Omental fat pad (tissue), 4 donors: Measurements from ENCODE around the gene CLEC5A. TPM values are rescaled to one million over a fixed set of nuclear protein-coding genes. Genes with fewer than 3 reads are reported as not detected.

Experiments
- ATAC-seq: fragments of 150-250 bp; one replicate; pipeline ENCODE4 v1.9.1; 2016; ENCODE audit warnings: mild to moderate bottlenecking, moderate library complexity; ENCODE audit not compliant: low FRiP score
- DNase-seq: peaks from one replicate; pipeline ENCODE4 v3.0.0-alpha.2; 2019; ENCODE audit warnings: low spot score
- total RNA-seq, 4 donors: library from RNA; depleted of rRNA; stranded (reverse); fragments of >200 nt; gene quantifications; one replicate each; pipeline ENCODE4 v1.1.0, GENCODE V29; 2016
- TF ChIP-seq, protein P1 (sequence below), 3 donors: fragments of 450-650 bp; IDR thresholded peaks; one replicate each; pipeline ENCODE4 v1.5.1; 2016 to 2017; ENCODE audit warnings: antibody characterized with exemption in 3 of 3, mild to moderate bottlenecking in 3 of 3, moderate library complexity in 2 of 3

The CLEC5A gene
- total RNA-seq, 4 donors from 2014 or later: 0.25 to 1.1 (median 0.53) TPM

DNA sequence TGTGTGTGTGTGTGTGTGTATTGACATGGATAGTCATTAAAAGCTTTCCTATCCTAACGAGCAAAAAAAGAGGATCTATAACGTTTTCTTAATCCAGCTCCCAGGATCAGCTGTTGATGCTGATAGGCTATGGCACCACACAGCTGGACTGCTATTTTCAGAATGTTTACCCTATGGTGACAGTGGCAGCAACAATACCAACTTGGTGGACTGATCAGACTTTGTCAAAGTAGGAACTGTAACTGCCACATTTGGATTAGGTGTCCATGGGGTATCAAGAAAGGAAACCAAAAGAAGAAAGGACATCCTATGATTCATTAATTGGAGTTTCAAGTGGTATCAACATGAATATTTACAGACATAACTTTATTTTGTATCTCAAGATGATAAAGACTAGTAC is 2.7 kb upstream of the CLEC5A start:
- ATAC-seq: no peak
- no peak for DNase-seq
- TF ChIP-seq, protein P1, sequence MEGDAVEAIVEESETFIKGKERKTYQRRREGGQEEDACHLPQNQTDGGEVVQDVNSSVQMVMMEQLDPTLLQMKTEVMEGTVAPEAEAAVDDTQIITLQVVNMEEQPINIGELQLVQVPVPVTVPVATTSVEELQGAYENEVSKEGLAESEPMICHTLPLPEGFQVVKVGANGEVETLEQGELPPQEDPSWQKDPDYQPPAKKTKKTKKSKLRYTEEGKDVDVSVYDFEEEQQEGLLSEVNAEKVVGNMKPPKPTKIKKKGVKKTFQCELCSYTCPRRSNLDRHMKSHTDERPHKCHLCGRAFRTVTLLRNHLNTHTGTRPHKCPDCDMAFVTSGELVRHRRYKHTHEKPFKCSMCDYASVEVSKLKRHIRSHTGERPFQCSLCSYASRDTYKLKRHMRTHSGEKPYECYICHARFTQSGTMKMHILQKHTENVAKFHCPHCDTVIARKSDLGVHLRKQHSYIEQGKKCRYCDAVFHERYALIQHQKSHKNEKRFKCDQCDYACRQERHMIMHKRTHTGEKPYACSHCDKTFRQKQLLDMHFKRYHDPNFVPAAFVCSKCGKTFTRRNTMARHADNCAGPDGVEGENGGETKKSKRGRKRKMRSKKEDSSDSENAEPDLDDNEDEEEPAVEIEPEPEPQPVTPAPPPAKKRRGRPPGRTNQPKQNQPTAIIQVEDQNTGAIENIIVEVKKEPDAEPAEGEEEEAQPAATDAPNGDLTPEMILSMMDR (IDR thresholded peaks at IDR 0.05): no peak

GRCh38 chr7:141949021-141949420 is 2.2 kb upstream of the CLEC5A start:
- ATAC-seq: no peak
- TF ChIP-seq, protein P1 (IDR thresholded peaks at IDR 0.05): no peak

GRCh38 chr7:141945356-141945755 is 1.4 kb downstream of the CLEC5A start:
- TF ChIP-seq, protein P1 (IDR thresholded peaks at IDR 0.05): no peak
- ATAC-seq (no peak), DNase-seq (no peak)

More at GRCh38 chr7:141949021-141949420, 2.2 kb upstream of the CLEC5A start:
- DNase-seq: no peak

DNA sequence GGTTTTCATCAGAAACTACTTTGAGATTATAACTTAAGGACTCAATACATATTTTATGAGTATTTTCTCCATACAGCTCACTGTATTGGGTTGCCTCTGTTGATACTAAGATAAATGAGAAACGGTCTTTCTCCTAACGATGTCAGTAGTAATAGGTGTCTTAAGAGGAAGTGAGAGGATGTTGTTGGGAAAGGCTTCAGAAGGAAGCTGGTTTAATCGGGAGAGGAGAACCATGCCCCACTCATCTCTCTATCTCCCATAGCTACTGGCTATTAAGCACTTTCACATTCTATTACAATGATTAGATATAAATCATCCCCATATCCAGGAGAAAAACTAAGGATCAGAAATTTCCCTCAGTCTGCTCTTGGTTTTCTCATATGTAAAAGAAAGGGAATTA is 2.0 kb downstream of the CLEC5A start:
- DNase-seq (no peak), ATAC-seq (no peak)
- TF ChIP-seq, protein P1 (IDR thresholded peaks at IDR 0.05): no peak

- TF ChIP-seq, protein P1 (IDR thresholded peaks at IDR 0.05): no peak
- ATAC-seq: no peak
- DNase-seq: no peak
Measured at GRCh38 chr7:141943846-141944245, 2.9 kb downstream of the CLEC5A start.

DNA sequence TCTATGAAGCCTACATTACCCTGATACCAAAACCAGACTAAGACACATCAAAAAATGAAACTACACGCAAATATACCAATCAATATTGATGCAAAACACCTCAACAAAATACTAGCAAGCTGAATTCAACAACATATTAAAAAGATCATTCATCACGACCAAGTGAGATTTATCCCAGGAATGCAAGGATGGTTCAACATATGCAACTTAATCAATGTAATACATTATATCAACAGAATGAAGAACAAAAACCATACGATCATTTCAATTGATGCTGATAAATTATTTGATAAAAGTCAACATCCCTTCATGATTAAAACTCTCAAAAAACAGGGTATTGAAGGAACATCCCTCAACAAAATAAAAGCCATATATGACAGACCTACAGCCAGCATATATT is 5.7 kb downstream of the CLEC5A start:
- ATAC-seq: no peak
- TF ChIP-seq, protein P1 (IDR thresholded peaks at IDR 0.05): no peak
- no peak for DNase-seq

DNA sequence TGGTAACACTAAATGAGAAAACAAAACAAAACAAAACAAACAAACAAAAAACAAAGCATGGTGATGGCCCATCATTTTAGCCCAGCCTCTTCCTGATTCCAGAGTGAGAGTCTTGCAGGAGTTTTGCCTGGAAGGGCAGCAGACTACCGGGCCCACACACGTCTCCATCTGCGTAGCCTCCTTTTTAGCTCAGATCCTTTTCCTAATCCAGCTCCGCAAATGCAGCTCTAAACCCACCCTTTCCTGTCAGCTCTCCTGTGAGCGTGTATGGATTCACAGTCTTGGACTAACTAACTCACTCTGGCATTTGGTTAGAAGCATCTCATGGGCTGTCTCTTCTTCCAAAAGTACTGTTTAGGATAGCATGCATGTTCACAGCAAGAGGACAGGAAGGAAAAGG is 16.6 kb downstream of the CLEC5A start:
- DNase-seq: no peak

More for the DNA sequence above, 16.6 kb downstream of the CLEC5A start:
- TF ChIP-seq, protein P1 (IDR thresholded peaks at IDR 0.05): no peak
- no peak for ATAC-seq
